GM18499 (cell line): ENCODE data around the gene RPS6KC1.
"Not testable (repeated sequence)": the region's sequence is repeated elsewhere in the genome, so short reads cannot be mapped to it uniquely, and the experiment has no call there.

Experiments
- ATAC-seq: cut with Tn5 transposase; IDR thresholded peaks from one replicate; pipeline ENCODE4 v1.9.1; 2021; ENCODE audit warnings: moderate number of reproducible peaks; ENCODE audit not compliant: insufficient read depth, unreplicated experiment

Gene RPS6KC1

DNA sequence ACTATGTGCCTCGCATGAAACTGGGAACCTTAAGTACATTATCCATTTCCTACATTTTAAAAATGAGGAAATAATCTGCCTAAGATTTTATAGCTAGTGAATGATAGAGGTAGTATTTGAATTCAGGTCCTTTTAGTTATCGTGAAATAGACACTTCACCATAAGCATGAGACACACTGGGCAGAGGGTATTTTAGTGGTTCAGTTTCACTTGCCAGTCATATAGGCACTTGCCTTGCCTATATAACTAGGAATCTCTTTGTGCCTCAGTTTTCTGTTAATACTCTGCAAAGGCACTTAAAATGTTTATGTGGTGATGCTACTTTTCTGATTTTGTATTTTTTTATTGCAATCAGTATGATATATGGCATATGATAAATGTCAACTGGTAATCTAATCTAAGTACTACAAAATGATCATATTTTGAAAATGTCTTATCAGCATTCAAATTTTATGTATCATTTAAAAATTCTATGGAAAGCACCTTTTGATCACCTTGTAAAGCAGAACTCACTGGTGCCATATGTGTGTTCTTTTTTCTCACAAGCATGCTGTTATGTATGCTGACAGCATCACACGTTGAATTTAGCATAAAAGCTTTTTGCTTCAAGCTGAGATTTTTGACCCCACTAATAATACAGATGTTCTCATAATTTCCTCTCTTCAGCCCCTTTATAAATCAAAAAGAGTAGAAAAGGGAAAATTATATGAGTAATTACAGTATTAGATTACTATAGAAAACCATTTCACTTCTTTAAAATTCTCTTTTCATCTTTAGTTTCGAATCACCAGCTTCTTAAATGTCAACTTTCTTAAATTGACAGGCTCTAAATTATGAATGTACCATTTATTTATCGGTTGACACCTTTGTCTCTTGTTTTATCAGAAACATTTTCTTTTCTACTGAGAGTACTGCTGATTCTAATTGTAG is 52.6 kb downstream of the RPS6KC1 start:
- no peak for ATAC-seq

DNA sequence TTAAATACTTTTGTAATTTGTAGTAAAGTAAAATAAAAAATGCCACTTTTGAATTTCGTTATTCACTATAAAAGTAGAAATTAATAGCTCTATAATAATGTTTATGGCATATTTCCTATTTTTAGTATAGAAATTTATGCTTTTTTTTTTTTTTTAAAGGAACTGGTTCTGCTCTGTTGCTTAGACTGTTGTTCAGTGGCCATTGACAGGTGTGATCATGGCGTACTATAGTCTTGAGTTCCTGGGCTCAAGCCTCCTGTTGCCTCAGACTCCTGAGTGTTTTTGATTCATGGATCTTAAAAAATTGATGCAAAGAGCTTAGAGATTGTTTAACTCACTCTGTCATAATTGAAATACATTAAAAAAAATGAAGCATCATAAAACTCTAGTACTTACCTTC is 53.6 kb downstream of the RPS6KC1 start:
- no peak for ATAC-seq

DNA sequence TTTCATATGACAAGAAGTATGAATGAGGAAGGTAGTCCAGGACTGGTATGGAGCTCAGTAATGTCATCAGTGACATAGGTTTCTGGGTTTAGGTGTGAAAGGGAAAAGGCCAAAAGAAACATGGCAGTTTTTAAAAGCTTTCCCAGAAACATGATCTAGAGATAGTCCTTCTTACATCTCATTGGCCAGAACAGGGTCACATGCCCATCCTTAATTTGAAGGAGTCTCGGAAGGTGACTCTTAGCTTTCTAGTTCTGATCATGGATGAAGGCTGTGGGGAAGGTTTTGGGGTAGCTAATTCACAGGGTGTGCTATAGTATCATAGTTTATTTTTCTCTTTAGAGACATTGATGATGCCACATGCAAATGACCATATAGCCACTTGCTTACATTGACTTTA is 55.3 kb downstream of the RPS6KC1 start:
- ATAC-seq: no peak

DNA sequence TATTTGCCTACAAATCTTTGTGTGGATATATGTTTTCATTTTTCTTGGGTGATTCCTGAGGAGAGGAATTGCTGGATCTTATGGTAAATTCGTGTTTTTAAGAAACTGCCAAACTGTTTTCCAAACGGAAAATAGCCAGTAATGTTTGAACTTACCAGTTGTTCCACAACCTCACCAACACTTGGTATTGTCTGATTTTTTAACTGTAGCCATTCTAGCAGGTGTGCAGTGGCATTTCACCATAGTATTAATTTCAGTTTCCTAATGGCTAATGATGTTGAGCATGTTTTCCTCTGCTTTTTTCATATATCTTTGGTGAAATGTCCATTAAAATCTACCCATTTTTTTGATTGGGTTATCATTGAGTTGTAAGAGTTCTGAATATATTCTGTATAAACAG is 56.6 kb downstream of the RPS6KC1 start:
- ATAC-seq: no peak

DNA sequence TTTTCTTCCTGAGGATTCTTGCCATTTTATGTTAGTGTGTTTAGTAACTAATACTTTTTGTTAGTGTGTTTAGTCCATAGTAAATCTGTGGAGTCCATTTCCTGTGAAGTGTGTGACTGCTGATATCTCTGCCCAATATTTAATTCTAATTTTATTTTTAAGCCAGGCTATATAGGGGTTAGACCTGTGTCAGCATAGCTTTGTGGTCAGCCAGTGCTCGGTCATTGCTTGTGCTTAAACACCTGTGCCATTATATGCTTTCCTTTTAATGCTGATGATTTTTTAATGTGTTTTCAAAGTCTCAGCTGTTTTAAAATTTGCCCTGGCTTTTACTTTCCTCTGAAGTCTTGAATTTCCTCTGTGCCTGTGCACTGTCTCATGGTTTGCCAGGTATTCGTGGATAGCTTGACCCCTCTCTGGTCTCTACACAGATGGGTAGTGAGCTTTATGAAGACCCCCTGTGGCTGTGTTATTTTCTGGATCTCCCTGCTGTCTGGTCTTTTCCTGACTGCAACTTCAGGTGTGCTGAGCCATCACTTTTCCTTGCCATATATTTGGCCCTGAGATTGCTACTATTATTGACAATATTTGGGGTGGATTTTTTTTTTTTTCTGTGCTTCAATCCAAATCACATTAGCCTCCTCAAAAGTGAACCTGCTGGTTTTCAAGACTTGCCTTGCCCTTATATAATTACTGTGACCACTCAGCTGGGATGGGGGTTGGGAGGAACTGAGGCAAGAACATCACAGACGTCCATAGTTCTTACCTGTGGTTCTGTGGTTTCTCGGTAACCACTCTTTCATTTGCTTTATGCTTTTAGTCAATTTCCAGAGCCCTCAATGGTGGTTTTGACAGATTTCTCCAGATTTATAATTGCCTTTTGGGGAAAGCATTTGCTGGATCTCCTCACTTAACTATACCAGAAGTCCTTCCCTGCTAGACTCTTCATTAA is 59.6 kb downstream of the RPS6KC1 start:
- peak; percentile 70 for ATAC-seq

DNA sequence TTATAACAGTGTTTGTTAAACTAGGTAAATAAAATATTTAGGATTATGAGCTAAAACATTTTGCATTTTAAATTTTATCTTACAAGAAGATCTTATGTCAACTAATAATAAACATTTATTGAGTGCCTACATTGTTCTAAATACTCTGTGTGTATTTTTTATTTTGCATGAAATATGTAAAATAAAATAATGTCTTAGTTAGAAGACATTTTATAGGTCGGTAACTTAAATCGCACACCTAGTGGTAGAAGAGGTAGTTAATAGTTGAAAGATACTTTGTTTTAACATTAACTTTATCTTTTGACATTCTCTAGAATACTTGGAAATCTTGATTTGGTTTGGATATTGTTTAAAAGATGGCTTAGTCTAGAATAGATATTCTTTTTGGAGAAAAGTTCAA is 60.5 kb downstream of the RPS6KC1 start:
- no peak for ATAC-seq

DNA sequence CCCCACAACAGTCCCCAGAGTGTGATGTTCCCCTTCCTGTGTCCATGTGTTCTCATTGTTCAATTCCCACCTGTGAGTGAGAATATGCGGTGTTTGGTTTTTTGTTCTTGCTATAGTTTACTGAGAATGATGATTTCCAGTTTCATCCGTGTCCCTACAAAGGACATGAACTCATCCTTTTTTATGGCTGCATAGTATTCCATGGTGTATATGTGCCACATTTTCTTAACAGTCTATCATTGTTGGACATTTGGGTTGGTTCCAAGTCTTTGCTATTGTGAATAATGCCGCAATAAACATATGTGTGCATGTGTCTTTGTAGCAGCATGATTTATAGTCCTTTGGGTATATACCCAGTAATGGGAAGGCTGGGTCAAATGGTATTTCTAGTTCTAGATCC is 61.7 kb downstream of the RPS6KC1 start:
- not testable (repeated sequence) for ATAC-seq

DNA sequence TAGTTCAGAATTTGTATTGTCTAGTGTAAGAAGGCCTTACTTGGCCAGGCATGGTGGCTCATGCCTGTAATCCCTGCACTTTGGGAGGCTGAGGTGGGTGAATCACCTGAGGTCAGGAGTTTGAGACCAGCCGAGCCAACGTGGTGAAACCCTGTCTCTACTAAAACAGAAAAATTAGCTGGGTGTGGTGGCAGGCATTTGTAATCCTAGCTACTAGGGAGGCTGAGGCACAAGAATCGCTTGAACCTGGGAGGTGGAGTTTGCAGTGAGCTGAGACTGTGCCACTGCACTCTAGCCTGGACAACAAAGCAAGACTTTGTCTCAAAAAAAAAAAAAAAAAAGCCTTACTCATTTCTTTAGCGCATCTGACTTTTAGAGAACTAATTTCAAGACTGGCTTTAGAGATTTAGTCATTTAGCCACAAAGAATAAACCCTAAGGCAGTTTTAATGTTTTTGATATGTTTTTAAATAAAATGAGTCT is 66.7 kb downstream of the RPS6KC1 start:
- not testable (repeated sequence) for ATAC-seq

DNA sequence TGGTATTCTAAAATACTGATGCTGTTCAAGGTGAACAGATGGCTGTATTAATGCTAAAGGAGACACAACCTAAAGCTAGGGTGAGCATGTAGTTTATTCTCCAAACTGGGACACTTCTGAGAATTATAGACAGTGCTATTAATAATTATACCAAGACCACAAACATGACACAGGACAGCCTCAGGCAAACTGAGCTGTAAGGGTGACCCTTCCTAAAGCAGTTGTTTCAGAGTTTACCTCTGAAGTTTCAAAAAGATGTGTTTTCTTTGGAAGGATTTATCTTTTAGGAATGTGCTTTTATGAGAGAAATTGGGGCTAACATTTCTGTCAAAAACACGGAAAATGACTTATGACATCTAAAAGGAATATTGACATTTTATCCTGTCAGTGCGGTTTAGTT is 68.8 kb downstream of the RPS6KC1 start:
- no peak for ATAC-seq

DNA sequence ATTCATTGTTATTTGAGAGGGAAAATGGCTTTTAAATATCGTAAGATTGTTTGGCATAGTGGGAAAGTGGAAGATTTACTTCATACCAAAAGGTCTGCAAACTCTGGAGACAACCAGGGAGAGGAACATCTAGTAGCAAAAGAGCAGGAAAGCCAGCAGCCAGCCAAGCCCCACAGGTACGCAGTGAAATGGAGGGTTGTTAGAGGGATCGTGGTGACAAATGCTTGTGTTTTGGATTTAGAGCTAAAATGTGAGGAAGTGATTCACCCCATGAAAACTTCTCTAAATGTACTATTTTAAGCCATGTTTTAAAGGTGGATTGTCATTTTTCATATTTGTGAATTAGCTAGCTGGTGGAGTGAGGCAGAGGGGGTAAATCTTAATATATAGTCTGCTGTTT is 69.3 kb downstream of the RPS6KC1 start:
- no peak for ATAC-seq

DNA sequence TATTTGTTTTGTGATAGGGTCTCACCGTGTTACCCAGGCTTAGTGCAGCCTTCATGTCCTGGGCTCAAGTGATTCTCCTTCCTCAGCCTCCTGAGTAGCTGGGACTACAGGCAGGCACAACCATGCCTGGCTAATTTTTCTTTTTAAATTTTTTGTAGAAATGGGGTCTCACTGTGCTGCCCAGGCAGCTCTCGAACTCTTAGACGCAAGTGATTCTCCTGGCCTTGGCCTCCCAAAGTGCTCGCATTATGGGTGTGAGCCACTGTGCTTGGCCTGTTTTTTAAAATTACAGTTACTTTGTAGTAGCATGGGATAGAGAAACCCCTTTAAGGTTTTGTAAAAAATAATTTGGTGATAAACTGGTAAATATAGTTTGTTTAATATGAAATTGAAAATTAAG is 69.9 kb downstream of the RPS6KC1 start:
- no peak for ATAC-seq

DNA sequence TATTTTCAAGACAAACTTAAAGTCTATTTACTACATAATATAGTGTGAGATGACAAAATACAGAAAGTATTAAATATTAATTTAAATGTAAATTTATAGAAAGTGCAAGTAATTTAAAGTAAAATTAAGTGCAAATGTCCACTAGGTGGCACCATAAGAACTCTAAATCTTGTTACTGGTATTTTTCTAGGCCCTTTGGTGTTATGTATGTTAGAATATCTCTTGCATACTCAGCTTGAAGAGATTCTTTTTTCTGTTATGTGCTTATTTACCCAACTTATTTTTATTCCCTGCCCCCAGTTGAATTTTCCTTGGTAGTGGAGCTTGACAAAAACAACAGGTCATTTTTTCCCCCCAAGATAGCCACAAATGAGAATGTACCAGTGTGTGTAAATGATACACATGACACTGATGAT is 71.5 kb downstream of the RPS6KC1 start:
- no peak for ATAC-seq

DNA sequence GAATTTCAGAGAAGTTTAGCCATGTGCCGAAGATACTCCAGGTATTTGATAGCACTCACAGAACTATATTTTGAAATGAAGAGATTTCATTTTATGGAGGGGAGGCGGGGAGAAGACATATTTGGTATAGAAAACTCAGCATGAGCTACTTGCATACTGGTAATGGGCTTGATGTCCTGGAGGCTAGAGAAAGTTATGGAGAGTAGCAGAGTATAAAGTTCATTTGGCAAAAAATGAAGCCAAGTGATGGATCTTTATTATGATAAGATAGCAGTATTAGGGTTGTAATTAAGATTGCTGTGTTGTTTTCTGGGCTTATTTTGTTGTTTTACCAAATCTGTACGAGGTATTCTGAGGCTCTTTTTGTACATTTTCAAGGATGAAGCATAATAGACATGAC is 72.0 kb downstream of the RPS6KC1 start:
- no peak for ATAC-seq

DNA sequence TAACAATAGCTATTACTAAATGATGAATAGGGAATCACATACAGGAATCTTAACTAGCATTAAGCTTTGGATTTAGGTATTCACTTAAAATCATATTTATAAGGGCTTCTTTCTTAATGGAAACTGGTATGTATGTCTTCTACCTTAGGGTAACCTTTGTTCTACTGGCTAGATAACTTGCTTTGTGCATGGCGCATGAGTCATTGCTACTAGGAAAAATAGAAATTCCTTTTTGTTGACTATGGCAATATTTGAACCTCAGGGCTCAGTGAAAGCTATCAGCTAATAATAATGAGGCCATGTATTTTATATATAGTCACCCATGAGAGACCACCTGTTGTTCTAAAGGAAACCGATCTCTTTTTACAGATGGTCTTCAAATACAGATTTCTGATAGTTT is 72.5 kb downstream of the RPS6KC1 start:
- ATAC-seq: no peak

DNA sequence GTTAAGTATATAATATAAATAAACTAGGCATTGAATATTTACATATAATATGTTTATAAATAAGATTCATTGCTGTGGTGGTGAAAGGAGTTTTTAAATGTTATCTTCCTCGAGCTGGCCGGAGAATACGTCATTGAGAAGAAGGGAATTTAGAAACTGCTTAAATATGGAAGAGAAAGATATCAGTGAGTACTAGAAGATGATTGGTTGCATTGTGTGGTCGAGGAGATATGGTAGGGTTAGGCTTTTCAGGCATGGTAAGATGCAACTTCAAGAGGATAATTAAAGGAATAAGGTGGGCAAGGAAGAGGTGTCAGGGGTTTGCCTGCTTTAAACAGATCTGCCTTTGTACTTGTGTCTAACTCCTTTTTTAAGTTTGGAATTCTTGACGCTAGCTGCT is 73.5 kb downstream of the RPS6KC1 start:
- ATAC-seq: no peak

DNA sequence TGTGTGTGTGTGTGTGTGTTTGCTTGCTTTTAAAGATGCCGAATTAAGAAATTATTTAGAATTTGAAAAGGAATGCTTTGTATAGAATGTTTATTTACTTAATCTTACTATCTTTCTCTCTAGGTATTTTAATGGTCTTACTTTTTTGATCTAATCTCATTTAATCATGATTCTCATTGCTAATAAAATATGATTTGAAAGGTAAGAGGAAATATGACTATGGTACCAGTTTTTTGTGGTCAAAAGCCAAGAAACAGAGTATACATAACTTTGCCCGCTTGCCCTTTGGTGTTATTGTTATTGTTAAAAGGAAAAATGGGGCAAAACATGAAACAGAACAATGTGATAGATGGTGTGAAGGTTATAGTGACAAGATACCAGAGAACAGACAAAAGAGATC is 74.6 kb downstream of the RPS6KC1 start:
- no peak for ATAC-seq

DNA sequence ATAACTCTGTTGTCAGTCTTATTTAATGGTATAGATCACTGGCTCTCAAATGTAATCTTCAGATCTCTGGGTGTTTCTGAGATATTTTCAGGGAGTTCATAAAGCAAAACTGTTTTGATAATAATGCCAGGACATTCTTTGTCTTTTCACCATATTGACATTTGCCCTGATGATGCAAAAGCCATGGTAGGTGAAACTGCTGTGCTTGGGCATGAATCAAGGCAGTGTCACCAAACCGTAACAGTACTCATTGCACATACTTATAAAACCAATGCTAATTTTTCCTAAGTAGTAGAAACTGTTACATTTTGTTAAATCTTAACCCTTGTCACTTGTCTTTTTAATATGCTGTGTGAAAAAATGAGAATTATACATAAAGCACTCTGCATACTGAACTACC is 76.0 kb downstream of the RPS6KC1 start:
- ATAC-seq: no peak

DNA sequence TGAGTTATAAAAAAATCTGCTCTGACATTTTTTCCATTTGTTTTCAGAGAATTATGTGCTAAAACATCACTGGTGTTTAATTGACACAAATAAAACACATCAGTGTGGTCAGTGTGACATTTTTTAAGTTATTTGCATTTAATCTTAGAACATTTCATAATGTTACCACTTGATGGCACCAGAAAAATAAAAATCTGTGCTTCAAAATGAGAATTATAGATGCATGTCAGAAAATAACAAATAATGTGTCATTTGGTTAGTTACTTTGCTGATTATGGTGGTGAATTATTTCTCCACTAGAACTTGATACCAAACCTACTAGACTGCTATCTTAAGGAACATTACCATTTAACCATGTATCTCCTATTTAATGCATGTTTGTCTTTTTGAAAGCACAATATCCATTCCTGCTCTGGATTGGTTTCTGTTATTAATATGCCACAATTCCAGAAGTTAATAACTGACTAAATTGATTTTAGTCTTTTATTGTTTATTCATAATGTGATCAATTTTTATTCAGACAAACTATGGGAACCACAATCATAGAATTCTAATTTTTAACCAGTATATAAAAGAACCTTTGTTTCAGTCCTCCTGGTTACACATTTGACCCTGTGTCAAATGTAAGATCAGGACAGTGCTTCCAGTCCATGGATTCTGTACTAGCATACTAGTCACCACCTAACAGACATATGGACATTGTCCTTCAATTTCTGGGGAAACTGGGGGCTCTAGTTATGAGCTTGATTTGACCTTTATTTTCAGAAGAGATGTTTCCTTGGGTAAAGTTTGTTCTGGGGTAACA is 81.0 kb downstream of the RPS6KC1 start:
- no peak for ATAC-seq

DNA sequence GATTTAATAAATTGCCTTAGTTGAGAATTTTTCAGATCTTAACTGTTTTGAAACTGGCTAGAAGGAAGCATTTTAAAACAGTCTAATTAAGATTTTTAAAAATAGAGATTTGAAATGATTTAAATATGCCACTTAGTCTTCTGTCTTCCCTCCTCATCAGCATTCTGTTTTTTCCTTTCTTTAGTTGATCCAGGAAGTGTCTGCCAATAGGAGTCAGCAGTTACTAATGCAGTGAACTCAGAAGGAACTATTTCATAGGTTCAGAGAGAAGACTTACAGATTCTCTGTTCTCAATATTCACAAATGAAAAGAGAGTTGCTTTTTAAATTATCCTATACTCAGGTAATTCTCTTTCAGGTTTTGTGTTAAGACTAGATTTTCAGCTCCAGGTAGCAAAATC is 84.5 kb downstream of the RPS6KC1 start:
- ATAC-seq: no peak

DNA sequence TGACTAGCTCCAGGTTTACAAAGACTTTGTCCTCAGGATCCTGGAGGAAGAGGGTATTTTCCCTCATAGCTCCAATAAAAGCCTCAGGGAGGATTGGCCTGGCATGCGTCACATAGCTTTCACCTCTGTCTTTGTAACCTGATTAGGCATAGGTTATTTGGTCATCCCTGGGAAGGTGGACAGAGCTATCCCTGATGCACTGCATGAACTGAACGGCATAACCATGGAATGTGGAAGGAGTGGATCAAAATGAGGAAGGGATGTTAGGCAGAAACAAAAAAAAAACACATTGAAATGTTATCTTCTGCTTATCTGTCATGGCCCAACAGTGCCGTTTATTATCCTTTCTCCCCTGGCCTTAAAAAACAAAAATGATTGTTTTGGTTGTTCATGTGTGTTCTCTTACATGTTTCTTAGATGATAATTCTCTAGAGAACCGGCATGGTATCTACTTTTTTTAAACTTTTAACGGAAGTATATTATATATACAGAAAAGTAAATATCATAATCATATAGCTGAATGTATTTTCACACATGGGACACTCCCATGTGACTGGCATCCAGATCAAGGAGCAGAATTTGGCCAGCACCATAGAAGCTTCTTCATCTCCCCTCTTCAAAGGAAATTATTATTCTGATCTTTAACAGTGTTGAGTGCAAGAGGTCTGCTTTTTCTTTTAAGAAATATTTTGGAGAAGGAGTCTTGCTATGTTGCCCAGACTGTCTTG is 85.3 kb downstream of the RPS6KC1 start:
- no peak for ATAC-seq
